Measurements from ENCODE around the gene TEC. TPM values are rescaled to one million over a fixed set of nuclear protein-coding genes. Genes with fewer than 3 reads are reported as not detected.
A peak's percentile ranks its signal among the peaks of the same experiment; 100 is the strongest.

TEC gene
- total RNA-seq, 1 donor from 2014 or later: 7.7 TPM

DNA sequence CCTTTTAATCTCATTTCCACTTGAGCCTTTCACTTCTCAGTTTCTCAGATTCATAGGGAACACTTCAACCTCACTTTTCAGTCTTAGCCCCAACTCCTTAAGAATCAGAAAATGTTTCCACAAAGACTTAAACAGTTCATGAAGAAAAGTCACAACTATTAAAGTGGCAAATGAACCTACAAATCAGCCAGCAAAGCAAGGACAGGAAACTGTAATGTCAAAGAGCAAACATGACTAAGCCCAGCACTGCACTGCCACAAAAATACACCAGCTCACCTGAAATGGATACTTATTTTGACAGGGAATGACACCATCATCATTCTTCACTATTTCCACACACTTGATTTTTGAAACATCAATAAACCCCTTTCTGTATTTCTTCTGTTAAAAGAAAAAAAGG, 93.8 kb downstream of the TEC start:
- ATAC-seq: no peak
- Histone ChIP-seq H3K27me3 (no peaks in the 10 kb centered on the region), H3K36me3 (no peaks in the 10 kb centered on the region), H3K4me1 (no peaks in the 10 kb centered on the region), H3K4me3 (no peak overlapping the region), H3K27ac (no peak overlapping the region), H3K9me3 (no peaks in the 10 kb centered on the region)
- DNase-seq: no peak
- TF ChIP-seq, protein P1, sequence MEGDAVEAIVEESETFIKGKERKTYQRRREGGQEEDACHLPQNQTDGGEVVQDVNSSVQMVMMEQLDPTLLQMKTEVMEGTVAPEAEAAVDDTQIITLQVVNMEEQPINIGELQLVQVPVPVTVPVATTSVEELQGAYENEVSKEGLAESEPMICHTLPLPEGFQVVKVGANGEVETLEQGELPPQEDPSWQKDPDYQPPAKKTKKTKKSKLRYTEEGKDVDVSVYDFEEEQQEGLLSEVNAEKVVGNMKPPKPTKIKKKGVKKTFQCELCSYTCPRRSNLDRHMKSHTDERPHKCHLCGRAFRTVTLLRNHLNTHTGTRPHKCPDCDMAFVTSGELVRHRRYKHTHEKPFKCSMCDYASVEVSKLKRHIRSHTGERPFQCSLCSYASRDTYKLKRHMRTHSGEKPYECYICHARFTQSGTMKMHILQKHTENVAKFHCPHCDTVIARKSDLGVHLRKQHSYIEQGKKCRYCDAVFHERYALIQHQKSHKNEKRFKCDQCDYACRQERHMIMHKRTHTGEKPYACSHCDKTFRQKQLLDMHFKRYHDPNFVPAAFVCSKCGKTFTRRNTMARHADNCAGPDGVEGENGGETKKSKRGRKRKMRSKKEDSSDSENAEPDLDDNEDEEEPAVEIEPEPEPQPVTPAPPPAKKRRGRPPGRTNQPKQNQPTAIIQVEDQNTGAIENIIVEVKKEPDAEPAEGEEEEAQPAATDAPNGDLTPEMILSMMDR (IDR thresholded peaks at IDR 0.05): no peak
- intact Hi-C loops (cut with DNase I): no loop called here

DNA sequence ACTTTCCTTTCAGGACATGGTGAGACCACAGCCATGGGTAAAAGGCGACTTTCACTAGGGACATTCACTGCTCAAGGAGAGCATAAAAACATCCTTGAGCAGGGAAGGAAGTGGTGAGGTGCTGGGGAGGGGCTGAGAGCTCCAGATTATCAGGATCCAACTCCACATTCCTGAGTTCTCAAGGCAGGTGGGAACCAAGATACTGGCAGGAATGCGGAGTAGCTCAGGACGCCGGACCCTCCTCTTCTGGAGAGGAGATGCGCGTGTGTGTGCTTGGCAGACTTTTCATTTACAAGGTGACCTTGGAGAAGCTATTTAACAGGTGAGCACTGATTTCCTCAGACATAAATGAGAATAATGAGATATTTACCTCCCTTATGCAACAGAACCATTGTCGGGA, 94.3 kb downstream of the TEC start:
- H3K27me3 ChIP-seq: no peaks in the 10 kb centered on the region
- no peak overlapping the region for H3K27ac ChIP-seq
- H3K36me3 ChIP-seq: no peaks in the 10 kb centered on the region
- no peaks in the 10 kb centered on the region for H3K9me3 ChIP-seq
- TF ChIP-seq, protein P1 (IDR thresholded peaks at IDR 0.05): no peak
- ATAC-seq (peak; percentile 52), DNase-seq (no peak)
- H3K4me1 ChIP-seq: no peaks in the 10 kb centered on the region
- H3K4me3 ChIP-seq: no peak overlapping the region
- intact Hi-C loops (cut with DNase I): no loop called here

DNA sequence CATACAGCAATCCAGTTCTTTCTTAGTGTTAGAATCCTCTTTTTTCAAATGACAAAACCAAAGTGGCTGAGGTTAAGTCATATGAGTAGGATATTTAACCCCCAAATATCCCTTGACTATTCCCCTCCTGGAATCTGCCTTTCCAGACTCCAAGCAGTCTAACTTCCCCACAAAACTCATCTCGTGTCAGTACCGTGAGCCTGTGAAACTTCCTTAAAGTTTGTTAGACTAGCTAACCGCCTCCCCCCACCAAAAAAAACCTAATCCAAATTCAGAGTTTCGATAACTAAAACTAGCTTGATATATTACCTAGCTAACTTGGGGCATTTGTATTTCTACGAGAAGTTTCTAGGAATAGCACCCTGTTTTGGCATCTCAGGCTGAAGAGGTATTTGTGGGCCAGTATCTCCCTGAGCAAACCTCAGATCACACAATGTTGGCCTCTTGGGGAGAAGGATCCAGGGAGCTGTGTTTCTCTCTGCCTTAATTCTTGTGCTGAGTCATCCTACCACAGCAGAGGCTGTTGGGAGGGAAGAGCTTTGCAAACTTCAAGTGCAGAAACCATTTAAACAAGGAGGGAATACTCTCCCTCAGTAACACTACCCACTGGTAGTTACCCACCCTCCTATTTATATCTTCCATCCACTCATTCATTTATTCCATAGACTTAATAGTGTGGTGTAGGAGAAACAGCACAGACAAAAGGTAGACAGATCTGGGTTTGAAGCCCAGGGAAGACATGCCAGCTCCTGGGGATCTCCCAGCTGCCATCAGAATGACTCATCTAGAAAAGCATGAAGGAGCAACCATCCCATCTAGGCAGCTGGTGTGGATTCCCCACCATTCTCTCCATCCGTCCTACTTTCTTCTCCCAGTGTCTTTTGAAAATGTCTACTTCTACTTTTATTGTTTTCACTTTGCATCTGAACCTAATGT, 96.3 kb downstream of the TEC start:
- DNase-seq: no peak
- H3K27me3 ChIP-seq: no peaks in the 10 kb centered on the region
- TF ChIP-seq, protein P1 (IDR thresholded peaks at IDR 0.05): no peak
- no peaks in the 10 kb centered on the region for H3K36me3 ChIP-seq
- intact Hi-C loops (cut with DNase I): no loop called here
- no peaks in the 10 kb centered on the region for H3K4me1 ChIP-seq
- peak; percentile 74 for ATAC-seq
- peak overlapping the region; percentile 26 for H3K27ac ChIP-seq
- no peak overlapping the region for H3K4me3 ChIP-seq
- H3K9me3 ChIP-seq: no peaks in the 10 kb centered on the region

DNA sequence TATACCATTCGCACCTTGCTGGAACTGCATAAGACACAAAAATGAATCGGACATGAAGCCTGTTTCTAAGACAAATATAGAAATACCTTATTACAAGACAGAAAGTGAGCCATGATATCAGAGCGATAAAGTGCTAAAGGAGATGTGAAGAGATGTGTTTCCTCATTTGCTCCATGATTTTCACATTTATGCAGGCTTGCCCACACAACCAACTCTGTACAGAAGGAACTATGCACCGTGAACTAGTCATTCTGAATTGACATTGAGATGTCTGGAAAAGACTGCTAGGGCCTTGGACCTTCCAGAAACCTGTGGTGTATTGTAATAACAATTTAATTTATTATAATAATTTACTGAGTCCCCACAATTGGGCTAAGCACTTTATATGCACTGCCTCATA, 97.0 kb downstream of the TEC start:
- Histone ChIP-seq H3K27ac (peak overlapping the region; percentile 26), H3K36me3 (no peaks in the 10 kb centered on the region), H3K4me3 (no peak overlapping the region), H3K9me3 (no peaks in the 10 kb centered on the region), H3K4me1 (no peaks in the 10 kb centered on the region), H3K27me3 (no peaks in the 10 kb centered on the region)
- DNase-seq: no peak
- no peak for ATAC-seq
- TF ChIP-seq, protein P1 (IDR thresholded peaks at IDR 0.05): no peak
- intact Hi-C loops (cut with DNase I): no loop called here

DNA sequence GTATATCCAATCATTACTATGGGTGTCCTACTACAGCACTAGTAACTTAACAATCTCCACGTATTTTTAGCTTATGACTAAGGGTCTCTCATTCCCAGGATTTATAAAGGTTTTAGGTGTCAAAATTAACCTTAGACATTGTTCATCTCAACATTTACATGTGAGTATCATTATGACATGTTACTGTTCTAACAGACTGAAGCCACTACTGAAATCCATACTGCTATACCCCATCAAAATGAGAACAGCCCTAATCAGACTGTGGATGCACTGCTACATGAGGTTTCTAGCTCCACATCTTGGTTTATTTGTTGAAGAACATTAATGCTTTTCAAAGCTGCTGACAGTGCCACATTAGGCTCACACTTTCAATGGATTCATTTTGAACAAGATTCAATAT, 100.0 kb downstream of the TEC start:
- DNase-seq: no peak
- H3K4me1 ChIP-seq: no peaks in the 10 kb centered on the region
- TF ChIP-seq, protein P1 (IDR thresholded peaks at IDR 0.05): no peak
- peaks cover 13% of the 10 kb centered on the region for H3K36me3 ChIP-seq
- H3K4me3 ChIP-seq: no peak overlapping the region
- ATAC-seq: no peak
- intact Hi-C loops (cut with DNase I): no loop called here
- H3K9me3 ChIP-seq: no peaks in the 10 kb centered on the region
- no peaks in the 10 kb centered on the region for H3K27me3 ChIP-seq
- H3K27ac ChIP-seq: no peak overlapping the region

All from upper lobe of right lung (tissue), 1 donor.